ENCODE data around the gene MYO7B.

The MYO7B gene

GRCh38 chr2:127611076-127611925, 75.8 kb downstream of the MYO7B start:
- TF ChIP-seq, protein P1, sequence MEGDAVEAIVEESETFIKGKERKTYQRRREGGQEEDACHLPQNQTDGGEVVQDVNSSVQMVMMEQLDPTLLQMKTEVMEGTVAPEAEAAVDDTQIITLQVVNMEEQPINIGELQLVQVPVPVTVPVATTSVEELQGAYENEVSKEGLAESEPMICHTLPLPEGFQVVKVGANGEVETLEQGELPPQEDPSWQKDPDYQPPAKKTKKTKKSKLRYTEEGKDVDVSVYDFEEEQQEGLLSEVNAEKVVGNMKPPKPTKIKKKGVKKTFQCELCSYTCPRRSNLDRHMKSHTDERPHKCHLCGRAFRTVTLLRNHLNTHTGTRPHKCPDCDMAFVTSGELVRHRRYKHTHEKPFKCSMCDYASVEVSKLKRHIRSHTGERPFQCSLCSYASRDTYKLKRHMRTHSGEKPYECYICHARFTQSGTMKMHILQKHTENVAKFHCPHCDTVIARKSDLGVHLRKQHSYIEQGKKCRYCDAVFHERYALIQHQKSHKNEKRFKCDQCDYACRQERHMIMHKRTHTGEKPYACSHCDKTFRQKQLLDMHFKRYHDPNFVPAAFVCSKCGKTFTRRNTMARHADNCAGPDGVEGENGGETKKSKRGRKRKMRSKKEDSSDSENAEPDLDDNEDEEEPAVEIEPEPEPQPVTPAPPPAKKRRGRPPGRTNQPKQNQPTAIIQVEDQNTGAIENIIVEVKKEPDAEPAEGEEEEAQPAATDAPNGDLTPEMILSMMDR (IDR thresholded peaks at IDR 0.05; ENCODE audit: insufficient read depth, low read length): no peak
- TF ChIP-seq GABPA (IDR thresholded peaks at IDR 0.05; ENCODE audit: low read depth) (no peak), SPI1 (IDR thresholded peaks at IDR 0.05; ENCODE audit: borderline replicate concordance, low read depth) (no peak), POLR2AphosphoS5 (IDR thresholded peaks at IDR 0.05; ENCODE audit: low read depth) (no peak), REST (IDR thresholded peaks at IDR 0.05; ENCODE audit: insufficient replicate concordance, low read depth) (no peak)
- Histone ChIP-seq H3K27ac (replicated peaks) (no peak overlapping the region), H3K4me3 (replicated peaks; ENCODE audit: insufficient read depth, low read length) (no peak overlapping the region), H3K27me3 (ENCODE audit: insufficient read depth, poor library complexity, severe bottlenecking) (no peaks in the 10 kb centered on the region)
- DNase-seq (ENCODE audit: low read depth in 1 of 2, low spot score in 1 of 2): no peak

GRCh38 chr2:127612111-127612822, 76.8 kb downstream of the MYO7B start:
- no peak overlapping the region for H3K4me3 ChIP-seq (replicated peaks; ENCODE audit: insufficient read depth, low read length)
- no peak overlapping the region for H3K27ac ChIP-seq (replicated peaks)
- H3K27me3 ChIP-seq (ENCODE audit: insufficient read depth, poor library complexity, severe bottlenecking): no peaks in the 10 kb centered on the region
- TF ChIP-seq, protein P1 (IDR thresholded peaks at IDR 0.05; ENCODE audit: insufficient read depth, low read length): no peak
- TF ChIP-seq SPI1 (IDR thresholded peaks at IDR 0.05; ENCODE audit: borderline replicate concordance, low read depth): no peak
- no peak for TF ChIP-seq REST (IDR thresholded peaks at IDR 0.05; ENCODE audit: insufficient replicate concordance, low read depth)
- TF ChIP-seq GABPA (IDR thresholded peaks at IDR 0.05; ENCODE audit: low read depth): no peak
- no peak for TF ChIP-seq POLR2AphosphoS5 (IDR thresholded peaks at IDR 0.05; ENCODE audit: low read depth)
- no peak for DNase-seq (ENCODE audit: low read depth in 1 of 2, low spot score in 1 of 2)

DNA sequence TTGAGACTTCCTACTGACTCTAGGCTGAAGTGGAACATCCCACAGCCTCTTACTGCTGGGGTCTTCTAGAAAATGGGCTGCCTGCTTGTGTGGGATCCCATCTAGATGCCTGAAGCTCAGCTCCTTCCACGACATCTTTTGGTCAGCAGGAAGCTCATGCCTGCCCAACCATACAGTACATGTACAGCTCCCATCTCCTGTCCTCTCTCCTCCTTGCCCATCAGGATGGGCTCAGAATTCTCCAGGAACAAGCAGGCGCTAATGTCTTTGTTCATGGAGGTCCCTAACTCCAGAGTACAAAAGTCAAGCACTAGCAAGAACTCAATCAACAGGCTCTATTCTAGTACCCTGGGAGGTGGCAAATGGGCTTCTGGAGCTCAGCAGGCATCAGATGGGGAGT, 78.8 kb downstream of the MYO7B start:
- H3K27me3 ChIP-seq (ENCODE audit: insufficient read depth, poor library complexity, severe bottlenecking): no peaks in the 10 kb centered on the region
- H3K4me3 ChIP-seq (replicated peaks; ENCODE audit: insufficient read depth, low read length): no peak overlapping the region
- no peak overlapping the region for H3K27ac ChIP-seq (replicated peaks)
- DNase-seq (ENCODE audit: low read depth in 1 of 2, low spot score in 1 of 2): no peak
- TF ChIP-seq, protein P1 (IDR thresholded peaks at IDR 0.05; ENCODE audit: insufficient read depth, low read length): no peak
- no peak for TF ChIP-seq REST (IDR thresholded peaks at IDR 0.05; ENCODE audit: insufficient replicate concordance, low read depth)
- TF ChIP-seq SPI1 (IDR thresholded peaks at IDR 0.05; ENCODE audit: borderline replicate concordance, low read depth): no peak
- no peak for TF ChIP-seq GABPA (IDR thresholded peaks at IDR 0.05; ENCODE audit: low read depth)
- TF ChIP-seq POLR2AphosphoS5 (IDR thresholded peaks at IDR 0.05; ENCODE audit: low read depth): no peak
